Measurements from ENCODE around the gene CEP350. TPM values are rescaled to one million over a fixed set of nuclear protein-coding genes. Genes with fewer than 3 reads are reported as not detected.
"Not testable (repeated sequence)": the region's sequence is repeated elsewhere in the genome, so short reads cannot be mapped to it uniquely, and the experiment has no call there.

The CEP350 gene
- total and polyA plus RNA-seq, 2 experiments from 2014 or later = 19.0 to 72.6 TPM

- Histone ChIP-seq H3K9me3 (ENCODE audit: low read depth) (no peaks in the 10 kb centered on the region), H3K79me2 (no peaks in the 10 kb centered on the region), H3K4me1 (ENCODE audit: insufficient read depth) (no peaks in the 10 kb centered on the region), H2AFZ (no peak overlapping the region), H4K20me1 (ENCODE audit: insufficient read depth, poor library complexity, severe bottlenecking) (no peaks in the 10 kb centered on the region), H3K9me2 (replicated peaks; ENCODE audit: insufficient read depth) (no peaks in the 10 kb centered on the region), H3K27me3 (no peaks in the 10 kb centered on the region), H3K4me3 (no peak overlapping the region), H3K36me3 (replicated peaks; ENCODE audit: insufficient read depth, low read depth) (no peaks in the 10 kb centered on the region), H3K4me2 (no peak overlapping the region), H3K27ac (no peak overlapping the region)
- no peak for TF ChIP-seq EZH2 (IDR thresholded peaks at IDR 0.05; ENCODE audit: borderline replicate concordance)
- TF ChIP-seq EZH2phosphoT487 (IDR thresholded peaks at IDR 0.05; ENCODE audit: low read depth, severe bottlenecking, unreplicated experiment) = no peak
- TF ChIP-seq CTCF (IDR thresholded peaks at IDR 0.05; ENCODE audit: poor library complexity) = no peak
- no peak for DNase-seq (ENCODE audit: low spot score)
- 77% methylated on average over 1 of the region's 1 CpG for WGBS (ENCODE audit: low lambda C conversion rate, missing lambda C conversion rate)
Measured at GRCh38 chr1:180133193-180133592, 178.6 kb downstream of the CEP350 start.

GRCh38 chr1:180133688-180134087 lies 179.1 kb downstream of the CEP350 start:
- DNase-seq (ENCODE audit: low spot score); H2AFZ ChIP-seq; H3K79me2 ChIP-seq; H3K27me3 ChIP-seq; H3K9me3 ChIP-seq (ENCODE audit: low read depth); H3K4me2 ChIP-seq; H3K4me1 ChIP-seq (ENCODE audit: insufficient read depth); H3K27ac ChIP-seq; H3K9me2 ChIP-seq (replicated peaks; ENCODE audit: insufficient read depth); H3K36me3 ChIP-seq (replicated peaks; ENCODE audit: insufficient read depth, low read depth); H4K20me1 ChIP-seq (ENCODE audit: insufficient read depth, poor library complexity, severe bottlenecking); H3K4me3 ChIP-seq: not testable (repeated sequence)
- WGBS (ENCODE audit: low lambda C conversion rate, missing lambda C conversion rate) = 89% methylated on average over 9 of the region's 9 CpGs

GRCh38 chr1:180135535-180135934 lies 180.9 kb downstream of the CEP350 start:
- Histone ChIP-seq H3K9me2 (replicated peaks; ENCODE audit: insufficient read depth) (no peaks in the 10 kb centered on the region), H3K4me3 (no peak overlapping the region), H3K36me3 (replicated peaks; ENCODE audit: insufficient read depth, low read depth) (no peaks in the 10 kb centered on the region), H3K27me3 (no peaks in the 10 kb centered on the region), H4K20me1 (ENCODE audit: insufficient read depth, poor library complexity, severe bottlenecking) (no peaks in the 10 kb centered on the region), H2AFZ (no peak overlapping the region), H3K9me3 (ENCODE audit: low read depth) (no peaks in the 10 kb centered on the region), H3K4me1 (ENCODE audit: insufficient read depth) (no peaks in the 10 kb centered on the region), H3K27ac (no peak overlapping the region), H3K79me2 (no peaks in the 10 kb centered on the region), H3K4me2 (no peak overlapping the region)
- no peak for DNase-seq (ENCODE audit: low spot score)
- TF ChIP-seq EZH2 (IDR thresholded peaks at IDR 0.05; ENCODE audit: borderline replicate concordance) (no peak), EZH2phosphoT487 (IDR thresholded peaks at IDR 0.05; ENCODE audit: low read depth, severe bottlenecking, unreplicated experiment) (no peak), CTCF (IDR thresholded peaks at IDR 0.05; ENCODE audit: poor library complexity) (no peak)
- 65% methylated on average over 1 of the region's 1 CpG for WGBS (ENCODE audit: low lambda C conversion rate, missing lambda C conversion rate)

GRCh38 chr1:180136331-180136967 lies 181.8 kb downstream of the CEP350 start:
- Histone ChIP-seq H4K20me1 (ENCODE audit: insufficient read depth, poor library complexity, severe bottlenecking) (no peaks in the 10 kb centered on the region), H3K4me1 (ENCODE audit: insufficient read depth) (no peaks in the 10 kb centered on the region), H2AFZ (no peak overlapping the region), H3K4me2 (no peak overlapping the region), H3K27me3 (no peaks in the 10 kb centered on the region), H3K9me3 (ENCODE audit: low read depth) (no peaks in the 10 kb centered on the region), H3K79me2 (no peaks in the 10 kb centered on the region), H3K4me3 (no peak overlapping the region), H3K36me3 (replicated peaks; ENCODE audit: insufficient read depth, low read depth) (no peaks in the 10 kb centered on the region), H3K9me2 (replicated peaks; ENCODE audit: insufficient read depth) (no peaks in the 10 kb centered on the region), H3K27ac (no peak overlapping the region)
- DNase-seq (ENCODE audit: low spot score) = no peak
- no peak for TF ChIP-seq EZH2 (IDR thresholded peaks at IDR 0.05; ENCODE audit: borderline replicate concordance)
- no peak for TF ChIP-seq CTCF (IDR thresholded peaks at IDR 0.05; ENCODE audit: poor library complexity)
- TF ChIP-seq EZH2phosphoT487 (IDR thresholded peaks at IDR 0.05; ENCODE audit: low read depth, severe bottlenecking, unreplicated experiment) = no peak
- 84% methylated on average over 4 of the region's 4 CpGs for WGBS (ENCODE audit: low lambda C conversion rate, missing lambda C conversion rate)
